ENCODE data around the gene KRT6C. TPM values are rescaled to one million over a fixed set of nuclear protein-coding genes. Genes with fewer than 3 reads are reported as not detected.

Gene KRT6C
- total RNA-seq, 6 experiments from 2014 or later, result 0.15 TPM; not detected in 5

- H3K27me3 ChIP-seq, result no peaks in the 10 kb centered on the region
- WGBS (ENCODE audit: insufficient coverage, low coverage, low lambda C conversion rate, missing lambda C conversion rate), result 35% methylated on average over 4 of the region's 4 CpGs
- H3K27ac ChIP-seq, result no peak overlapping the region
- peak in 1 of 4 donors; percentile 28 for ATAC-seq
- no peaks in the 10 kb centered on the region for H3K9me3 ChIP-seq
- H3K4me3 ChIP-seq, result no peak overlapping the region
- DNase-seq, result no peak
- H3K4me1 ChIP-seq, result no peaks in the 10 kb centered on the region
- no peaks in the 10 kb centered on the region for H3K36me3 ChIP-seq
- intact Hi-C loops (cut with DNase I), result no loop called here
- TF ChIP-seq POLR2A (IDR thresholded peaks at IDR 0.05), result no peak
- no peak for TF ChIP-seq CTCF (IDR thresholded peaks at IDR 0.05)
Observed at GRCh38 chr12:52469853-52470252, 3.8 kb downstream of the KRT6C start.

DNA sequence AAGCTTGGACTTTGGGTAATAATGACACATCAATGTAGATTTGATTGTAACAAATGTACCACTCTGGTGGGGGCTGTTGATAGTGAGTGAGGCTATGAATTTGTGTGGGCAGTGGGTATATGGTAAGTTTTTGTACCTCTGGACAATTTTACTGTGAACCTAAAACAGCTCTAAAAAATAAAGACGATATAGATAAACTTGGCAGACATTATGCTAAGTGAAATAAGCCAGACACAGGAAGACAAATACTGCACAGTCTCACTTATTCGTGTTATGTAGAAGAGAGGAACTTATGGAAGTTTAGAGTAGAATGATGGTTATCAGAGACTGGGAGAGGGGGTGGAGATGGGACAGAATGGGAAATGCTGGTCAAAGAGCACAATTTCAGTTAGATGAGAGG lies 8.7 kb downstream of the KRT6C start:
- intact Hi-C loops (cut with DNase I), result no loop called here
- ATAC-seq (no peak), DNase-seq (no peak)
- no peak overlapping the region for H3K4me3 ChIP-seq
- H3K36me3 ChIP-seq, result no peaks in the 10 kb centered on the region
- H3K9me3 ChIP-seq, result no peaks in the 10 kb centered on the region
- WGBS (ENCODE audit: insufficient coverage, low coverage, low lambda C conversion rate, missing lambda C conversion rate), result 45% methylated on average over 2 of the region's 2 CpGs
- H3K4me1 ChIP-seq, result no peaks in the 10 kb centered on the region
- H3K27me3 ChIP-seq, result no peaks in the 10 kb centered on the region
- no peak for TF ChIP-seq POLR2A (IDR thresholded peaks at IDR 0.05)
- no peak for TF ChIP-seq CTCF (IDR thresholded peaks at IDR 0.05)
- H3K27ac ChIP-seq, result no peak overlapping the region

DNA sequence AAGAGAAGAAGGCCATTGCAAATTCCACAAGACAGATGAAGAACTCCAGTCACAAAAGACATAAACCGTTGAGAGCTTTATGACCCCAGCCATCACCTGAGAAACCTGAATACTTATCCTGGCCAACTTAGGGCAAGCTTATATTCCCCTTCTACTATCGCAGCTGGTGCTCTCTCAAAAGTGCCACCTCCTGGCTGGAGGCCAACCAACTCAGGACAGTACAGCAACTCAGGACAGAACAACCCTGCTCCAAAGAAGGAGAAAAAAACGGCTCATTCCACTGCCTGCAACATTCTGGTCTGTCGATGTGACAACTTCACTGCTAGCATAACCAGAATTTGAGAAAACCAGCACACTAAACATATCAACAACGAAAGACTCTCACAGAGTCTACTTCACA lies 11.9 kb downstream of the KRT6C start:
- Histone ChIP-seq H3K36me3 (no peaks in the 10 kb centered on the region), H3K27ac (no peak overlapping the region), H3K27me3 (no peaks in the 10 kb centered on the region), H3K9me3 (no peaks in the 10 kb centered on the region), H3K4me3 (no peak overlapping the region), H3K4me1 (no peaks in the 10 kb centered on the region)
- whole genome bisulfite sequencing (ENCODE audit: insufficient coverage, low coverage, low lambda C conversion rate, missing lambda C conversion rate), result 55% methylated on average over 4 of the region's 5 CpGs
- no peak for TF ChIP-seq POLR2A (IDR thresholded peaks at IDR 0.05)
- no peak for TF ChIP-seq CTCF (IDR thresholded peaks at IDR 0.05)
- ATAC-seq, result no peak
- intact Hi-C loops (cut with DNase I), result no loop called here
- no peak for DNase-seq

GRCh38 chr12:52458861-52459260 lies 14.7 kb downstream of the KRT6C start:
- Histone ChIP-seq H3K27ac (no peak overlapping the region), H3K4me1 (no peaks in the 10 kb centered on the region), H3K9me3 (no peaks in the 10 kb centered on the region), H3K27me3 (no peaks in the 10 kb centered on the region), H3K36me3 (no peaks in the 10 kb centered on the region), H3K4me3 (no peak overlapping the region)
- ATAC-seq (no peak), DNase-seq (no peak)
- intact Hi-C loops (cut with DNase I), result no loop called here
- 76% methylated on average over 5 of the region's 5 CpGs for WGBS (ENCODE audit: insufficient coverage, low coverage, low lambda C conversion rate, missing lambda C conversion rate)
- TF ChIP-seq POLR2A (IDR thresholded peaks at IDR 0.05) (no peak), CTCF (IDR thresholded peaks at IDR 0.05) (no peak)

GRCh38 chr12:52455821-52456220 lies 17.8 kb downstream of the KRT6C start:
- no peak for ATAC-seq
- TF ChIP-seq CTCF (IDR thresholded peaks at IDR 0.05), result no peak
- TF ChIP-seq POLR2A (IDR thresholded peaks at IDR 0.05), result no peak
- DNase-seq, result no peak
- WGBS (ENCODE audit: insufficient coverage, low coverage, low lambda C conversion rate, missing lambda C conversion rate), result 48% methylated on average over 1 of the region's 1 CpG
- no peaks in the 10 kb centered on the region for H3K27me3 ChIP-seq
- no peaks in the 10 kb centered on the region for H3K4me1 ChIP-seq
- no peaks in the 10 kb centered on the region for H3K36me3 ChIP-seq
- H3K27ac ChIP-seq, result no peak overlapping the region
- intact Hi-C loops (cut with DNase I), result no loop called here
- no peak overlapping the region for H3K4me3 ChIP-seq
- H3K9me3 ChIP-seq, result no peaks in the 10 kb centered on the region

All from right lobe of liver (tissue), 6 donors.